NCI-H748 (cell line): ENCODE results near the gene CD48.

Experiments
- DNase-seq: peaks from one replicate; lab custom pipeline; 2025; ENCODE audit not compliant: unreplicated experiment; lab: John Stamatoyannopoulos, UW

Gene CD48, protein sequence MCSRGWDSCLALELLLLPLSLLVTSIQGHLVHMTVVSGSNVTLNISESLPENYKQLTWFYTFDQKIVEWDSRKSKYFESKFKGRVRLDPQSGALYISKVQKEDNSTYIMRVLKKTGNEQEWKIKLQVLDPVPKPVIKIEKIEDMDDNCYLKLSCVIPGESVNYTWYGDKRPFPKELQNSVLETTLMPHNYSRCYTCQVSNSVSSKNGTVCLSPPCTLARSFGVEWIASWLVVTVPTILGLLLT

DNA sequence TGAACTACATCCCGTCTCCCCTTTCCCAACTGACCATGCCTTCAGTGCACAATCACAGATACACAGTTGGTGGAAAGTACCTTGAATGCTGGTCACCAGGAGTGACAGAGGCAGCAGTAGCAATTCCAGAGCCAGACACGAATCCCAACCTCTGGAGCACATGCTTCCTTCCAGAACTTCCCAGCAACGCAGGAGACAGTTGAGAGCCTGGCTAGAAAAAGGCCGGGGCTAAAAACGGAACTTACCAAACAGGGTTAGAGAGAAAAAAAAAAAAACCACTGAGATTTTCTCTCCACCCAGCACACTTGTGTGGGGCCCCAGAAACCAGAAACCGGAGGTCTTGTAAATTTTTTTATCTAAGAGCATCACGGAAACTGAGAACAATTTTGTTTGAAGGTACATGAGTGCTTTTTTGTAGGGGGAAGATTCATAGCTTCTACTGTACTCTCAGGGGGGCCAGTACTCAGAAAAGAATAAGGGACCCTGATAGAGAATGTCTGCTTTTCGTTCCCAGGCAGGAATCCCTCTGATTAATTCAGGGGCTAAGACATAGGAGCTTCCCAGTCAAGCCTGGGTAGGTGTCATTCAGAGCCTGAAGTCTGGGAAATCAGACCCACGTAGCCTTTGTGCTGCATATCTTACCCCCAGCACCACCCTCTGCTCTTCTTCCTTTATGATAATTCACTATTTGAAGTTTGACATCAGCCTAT lies at the start of gene CD48:
TSS of gene CD48 (minus strand) at position 221 of the 710 bp plus-strand sequence. CDS start at position 162, 59 bp downstream.
- DNase-seq = no peak

DNA sequence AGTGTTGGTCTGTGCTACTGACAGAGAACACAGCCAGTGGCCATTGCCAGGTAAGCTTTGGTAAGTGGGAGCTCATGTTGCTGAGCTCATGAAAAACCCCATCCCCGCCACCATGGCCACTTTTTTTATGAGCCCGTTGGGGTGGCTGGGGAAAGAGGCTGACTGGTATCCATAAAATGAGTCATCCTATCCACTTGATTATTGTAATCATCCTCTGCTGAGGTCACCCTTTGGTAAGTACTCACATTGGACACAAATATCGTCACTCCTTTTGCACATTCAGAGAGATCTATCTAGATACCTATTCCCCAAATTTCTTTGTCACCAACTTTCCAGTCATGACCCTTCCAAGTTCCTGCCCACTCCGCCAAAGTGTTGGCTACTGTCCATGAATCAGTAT lies 49.4 kb upstream of the CD48 start:
- no peak for DNase-seq

DNA sequence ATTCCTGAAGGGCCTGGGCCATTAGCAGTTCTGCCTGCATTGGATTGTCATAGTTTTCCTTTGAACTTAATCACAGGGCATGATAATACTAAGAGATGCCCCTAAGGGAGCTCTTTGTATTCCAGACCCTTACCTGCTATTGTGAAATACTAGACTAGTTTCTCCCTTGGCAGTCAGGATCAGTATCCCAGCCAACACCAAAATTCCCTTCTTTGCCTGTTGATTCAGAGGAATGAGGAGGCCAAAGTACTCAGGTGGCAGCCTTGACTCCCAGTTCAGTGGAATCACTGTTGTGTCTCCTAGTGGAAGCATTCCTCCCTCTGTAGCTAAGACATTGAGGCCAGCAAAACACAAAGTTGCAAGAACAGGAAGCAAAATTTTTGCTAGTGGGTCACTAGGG lies 48.1 kb upstream of the CD48 start:
- DNase-seq = no peak

DNA sequence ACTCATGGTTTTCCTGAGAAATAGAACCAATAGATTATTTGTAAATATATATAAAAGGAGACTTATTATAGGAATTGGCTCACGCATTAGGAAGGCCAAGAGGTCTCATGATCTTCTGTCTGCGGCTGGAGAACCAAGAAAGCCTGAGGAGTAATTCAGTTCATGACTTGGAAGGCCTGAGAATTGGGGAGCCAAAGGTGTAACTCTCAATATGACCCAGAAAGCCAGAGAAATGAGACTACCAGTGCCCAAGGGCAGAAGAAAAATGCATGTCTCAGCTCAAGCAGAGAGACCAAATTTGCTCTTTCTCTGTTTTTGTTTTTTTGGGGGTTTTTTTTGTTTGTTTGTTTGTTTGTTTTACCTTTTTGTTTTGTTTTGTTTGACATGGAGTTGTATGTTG lies 46.9 kb upstream of the CD48 start:
- no peak for DNase-seq

DNA sequence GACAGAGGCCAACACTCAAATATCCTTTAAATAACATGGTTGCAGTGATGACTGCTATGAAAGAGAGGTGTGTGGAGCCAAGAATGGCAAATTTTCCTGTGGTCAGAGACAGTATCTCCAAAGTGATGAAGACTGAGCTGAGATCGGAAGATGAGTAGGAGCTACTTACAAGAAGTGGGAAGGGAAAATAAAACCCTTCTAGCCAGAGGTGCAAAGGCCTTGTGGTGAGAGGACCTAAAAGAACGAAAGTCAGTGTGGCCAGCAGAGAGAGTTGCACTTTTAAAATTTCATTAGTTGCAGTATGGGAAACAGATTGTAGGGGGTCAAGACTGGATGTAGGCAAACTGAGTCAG lies 45.2 kb upstream of the CD48 start:
- no peak for DNase-seq

DNA sequence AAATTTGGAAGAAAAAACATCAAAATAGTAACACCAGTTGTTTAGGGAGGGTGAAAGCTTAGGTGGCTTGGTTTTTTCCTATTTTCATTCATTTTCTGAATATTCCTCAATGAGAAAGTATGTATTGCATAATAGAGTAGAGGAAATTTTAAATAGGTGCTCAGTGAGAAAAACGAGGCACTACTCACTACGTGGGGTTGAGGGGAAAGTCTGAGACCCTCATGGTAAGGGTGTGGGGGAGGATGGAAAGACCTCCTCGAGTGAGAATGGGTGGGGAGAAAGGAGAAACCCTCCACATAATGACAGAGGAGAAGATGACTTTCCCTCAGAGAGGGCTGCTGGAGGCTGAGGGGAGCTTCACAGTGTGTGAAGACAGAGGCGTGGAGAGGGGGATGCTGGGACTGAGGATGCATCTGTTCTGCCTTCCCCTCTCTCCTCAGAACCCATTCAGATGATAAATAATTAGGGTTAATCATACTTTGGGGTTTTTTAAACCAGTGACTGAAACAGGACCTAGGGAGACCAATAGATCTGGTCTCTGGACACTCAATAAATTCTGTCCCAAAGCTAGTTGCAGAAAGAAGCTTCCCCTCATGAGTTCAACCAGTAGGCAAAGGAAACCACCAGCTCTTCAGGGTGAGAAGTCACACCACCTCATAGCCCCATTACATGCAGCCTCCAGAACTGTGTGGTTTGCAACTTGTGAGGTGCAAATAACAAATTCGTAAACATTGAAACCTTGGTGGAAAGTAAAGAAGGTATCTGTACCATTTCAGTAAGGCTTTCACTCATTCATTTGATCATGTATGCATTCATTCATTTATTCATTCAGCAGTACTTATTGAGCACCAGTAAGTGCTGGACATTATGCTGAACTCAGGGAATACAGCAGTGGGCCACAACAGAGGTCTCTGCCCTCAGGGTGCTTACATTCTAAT lies 44.6 kb upstream of the CD48 start:
- DNase-seq = no peak

DNA sequence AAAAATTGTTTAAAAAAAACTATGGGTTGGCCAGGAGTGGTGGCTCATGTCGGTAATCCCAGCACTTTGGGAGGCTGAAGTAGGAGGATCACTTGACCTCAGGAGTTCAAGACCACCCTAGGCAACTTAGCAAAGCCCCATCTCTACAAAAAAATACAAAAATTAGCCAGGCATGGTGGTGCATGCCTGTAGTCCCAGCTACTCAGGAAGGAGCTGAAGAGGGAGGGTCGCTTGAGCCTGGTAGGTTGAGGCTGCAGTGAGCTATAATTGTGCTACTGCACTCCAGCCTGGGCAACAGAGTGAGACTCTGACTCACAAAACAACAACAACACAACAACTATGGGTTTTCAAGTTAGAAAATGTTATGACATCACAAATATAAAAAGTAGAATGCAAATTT lies 43.8 kb upstream of the CD48 start:
- DNase-seq = no peak

DNA sequence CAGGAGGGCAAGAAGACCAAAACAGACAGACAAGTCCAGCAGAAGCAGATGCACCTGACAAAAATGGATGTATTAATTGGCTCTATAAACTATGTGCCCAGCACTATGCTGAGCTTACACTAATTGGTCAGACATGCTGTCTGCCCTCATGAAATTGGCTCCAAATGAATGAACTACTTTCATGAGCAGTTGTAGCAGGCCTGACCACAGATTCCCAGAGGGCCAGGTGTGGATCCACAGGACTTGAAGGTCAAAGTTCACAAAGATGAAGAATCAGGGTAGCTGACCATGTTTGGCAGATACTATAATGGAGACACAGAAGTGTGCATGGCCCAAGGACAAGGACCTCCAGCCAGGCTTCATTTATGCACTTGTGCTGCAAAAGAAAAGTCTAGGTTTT lies 42.0 kb upstream of the CD48 start:
- no peak for DNase-seq

DNA sequence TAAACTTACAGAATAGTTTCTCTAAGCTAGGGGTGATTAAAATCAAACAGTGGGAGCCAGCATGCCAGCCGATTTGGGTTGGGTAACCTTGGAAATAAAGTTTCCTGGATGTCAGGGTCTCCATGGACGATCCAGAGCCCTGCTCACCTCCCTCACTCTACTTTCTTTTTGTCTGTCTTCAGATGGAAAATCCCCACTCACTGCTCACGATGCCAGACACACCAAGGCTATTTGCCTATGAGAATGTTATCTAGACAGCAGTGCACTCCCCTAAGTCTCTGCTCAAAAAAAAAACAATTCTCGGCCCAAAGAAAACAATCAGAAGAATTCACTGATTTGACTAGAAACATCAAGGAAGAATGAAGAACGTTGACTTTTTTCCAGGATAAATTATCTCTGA lies 41.3 kb upstream of the CD48 start:
- no peak for DNase-seq

DNA sequence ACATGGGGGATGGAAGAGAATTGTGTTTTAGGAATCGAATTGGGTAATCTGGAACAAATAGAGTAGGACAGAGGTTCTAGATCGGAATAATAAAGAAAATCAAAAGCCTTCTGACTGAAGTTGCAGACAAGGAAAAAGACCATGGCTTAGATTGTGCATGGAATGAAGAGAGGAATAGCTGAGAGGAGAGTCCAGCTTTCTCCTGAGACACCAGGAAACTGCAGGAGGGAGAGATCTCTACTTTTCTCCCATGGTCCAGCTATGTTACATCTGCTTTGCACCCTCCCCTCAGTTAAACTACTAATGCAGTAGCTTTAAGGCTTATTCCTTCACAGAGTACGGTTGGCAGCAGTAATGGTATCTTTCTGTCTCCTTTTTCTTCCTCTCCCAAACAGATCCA lies 40.8 kb upstream of the CD48 start:
- no peak for DNase-seq

DNA sequence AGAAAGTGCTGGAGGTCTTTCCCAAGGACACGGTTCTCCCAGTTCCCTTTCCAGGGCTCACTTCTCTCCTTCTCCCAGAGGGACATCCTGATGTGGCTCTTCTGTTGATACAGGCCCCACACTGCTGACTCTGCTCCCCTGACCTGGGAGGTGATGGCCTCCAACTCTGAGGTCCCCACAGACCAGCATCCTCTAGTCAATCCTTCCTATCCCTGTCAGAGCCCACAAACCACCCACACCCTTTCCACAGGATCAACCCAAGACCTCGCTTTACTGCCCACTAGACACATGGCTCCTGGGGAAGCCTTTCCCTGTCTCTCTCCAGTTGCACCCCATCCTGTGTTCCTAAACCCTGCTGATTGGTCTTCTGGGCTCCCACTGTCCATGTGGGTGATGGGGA lies 39.0 kb upstream of the CD48 start:
- no peak for DNase-seq

DNA sequence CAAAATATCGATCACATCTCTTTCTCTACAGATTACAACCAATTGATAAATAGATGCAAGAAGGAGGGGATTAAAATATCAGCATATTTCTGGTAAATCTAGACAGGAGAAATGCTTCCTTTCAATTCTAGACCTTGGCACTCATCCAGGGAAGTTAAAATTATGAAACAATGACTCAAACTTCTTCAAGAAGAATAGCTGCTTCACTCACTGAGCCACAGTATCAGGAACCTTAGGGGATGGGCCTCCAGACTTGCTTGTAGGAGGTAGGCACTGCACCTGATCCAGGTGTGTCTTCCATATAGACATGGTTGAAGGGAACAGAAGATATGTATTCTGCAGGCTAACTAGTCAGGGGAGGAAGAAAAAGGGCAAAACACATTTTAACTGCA lies 37.3 kb upstream of the CD48 start:
- no peak for DNase-seq

DNA sequence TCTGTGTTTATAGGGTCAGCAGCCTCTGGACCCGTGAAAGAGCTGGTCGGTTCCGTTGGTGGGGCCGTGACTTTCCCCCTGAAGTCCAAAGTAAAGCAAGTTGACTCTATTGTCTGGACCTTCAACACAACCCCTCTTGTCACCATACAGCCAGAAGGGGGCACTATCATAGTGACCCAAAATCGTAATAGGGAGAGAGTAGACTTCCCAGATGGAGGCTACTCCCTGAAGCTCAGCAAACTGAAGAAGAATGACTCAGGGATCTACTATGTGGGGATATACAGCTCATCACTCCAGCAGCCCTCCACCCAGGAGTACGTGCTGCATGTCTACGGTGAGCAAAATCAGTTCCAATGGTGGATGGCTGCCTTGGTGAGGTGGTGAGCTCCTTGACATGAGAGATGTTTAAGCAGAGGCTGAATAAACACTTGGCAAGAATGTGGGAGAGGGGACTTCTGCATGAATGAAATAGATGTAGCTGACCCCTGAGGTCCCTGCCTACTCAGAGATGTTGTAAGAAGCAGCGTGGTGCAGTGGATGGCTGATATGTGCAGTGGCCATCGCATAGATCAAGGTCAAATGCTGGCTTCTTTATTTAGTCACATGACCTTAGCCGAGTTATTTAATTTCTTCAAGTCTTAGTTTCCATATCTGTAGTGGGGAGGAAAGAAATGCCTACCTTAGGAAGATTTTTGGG lies 36.7 kb upstream of the CD48 start:
- no peak for DNase-seq

DNA sequence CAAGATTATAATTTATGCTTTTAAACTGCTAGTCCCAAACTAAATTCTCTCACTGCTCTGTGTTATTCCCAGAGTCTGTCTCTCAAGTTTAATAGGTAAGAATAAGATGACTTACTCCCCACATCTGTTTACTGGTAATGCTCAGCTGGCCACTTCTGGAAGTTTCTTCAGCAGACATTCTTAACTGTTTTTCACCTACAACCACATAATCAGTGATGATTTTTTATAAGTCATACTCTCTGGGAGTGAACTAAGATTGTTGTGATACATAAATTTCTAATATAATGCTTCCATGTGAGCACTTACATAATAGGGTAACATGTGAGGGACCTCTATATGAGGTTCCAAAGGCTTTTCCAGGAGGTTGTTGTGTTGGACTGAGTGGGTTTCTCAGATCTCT lies 36.1 kb upstream of the CD48 start:
- no peak for DNase-seq

DNA sequence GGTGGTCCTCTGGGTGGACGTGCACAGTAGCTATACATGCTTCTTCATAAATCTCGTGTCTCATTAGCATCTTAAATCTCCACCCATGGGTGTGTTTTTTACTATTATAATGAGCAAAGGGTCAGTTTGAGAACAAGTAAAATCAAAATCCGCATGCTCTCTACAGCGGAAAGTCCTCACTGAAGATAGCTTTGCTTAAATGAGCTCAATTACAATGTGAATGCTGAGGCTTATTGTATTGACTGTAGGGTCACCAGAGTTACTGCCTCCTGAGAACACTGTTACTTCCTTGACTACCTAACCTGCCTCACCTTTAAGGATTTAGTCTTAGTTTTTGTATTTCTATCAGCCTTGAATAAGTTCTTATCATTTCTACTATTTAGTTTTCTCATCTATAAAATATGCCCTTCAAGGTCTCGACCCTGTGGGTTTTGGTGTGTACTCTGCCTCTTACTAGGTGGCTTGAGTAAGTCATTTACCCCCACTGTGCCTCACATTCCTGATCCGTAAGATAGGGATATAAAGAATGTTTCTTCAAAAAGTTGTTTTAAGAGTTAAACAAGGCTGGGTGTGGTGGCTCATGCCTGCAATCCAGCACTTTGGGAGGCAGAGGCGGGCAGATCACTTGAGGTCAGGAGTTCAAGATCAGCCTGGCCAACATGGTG lies 35.3 kb upstream of the CD48 start:
- no peak for DNase-seq

DNA sequence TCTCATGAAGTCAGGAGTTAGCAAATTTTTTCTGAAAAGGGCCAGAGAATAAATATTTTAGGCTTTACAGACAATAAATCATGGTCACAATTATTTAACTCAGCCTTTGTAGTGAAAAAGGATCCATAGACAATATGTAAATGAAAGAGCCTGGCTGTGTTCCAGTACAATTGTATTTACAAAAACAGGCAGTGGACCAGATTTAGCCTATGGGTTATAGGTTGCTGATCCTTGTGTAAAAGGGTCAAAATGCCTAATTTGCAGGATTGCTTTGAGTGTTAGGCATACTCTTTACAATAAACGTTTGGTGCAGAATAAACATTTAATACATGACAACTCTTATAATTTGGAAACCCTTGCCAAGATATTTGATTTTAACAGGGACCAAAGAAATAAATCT lies 33.9 kb upstream of the CD48 start:
- no peak for DNase-seq

DNA sequence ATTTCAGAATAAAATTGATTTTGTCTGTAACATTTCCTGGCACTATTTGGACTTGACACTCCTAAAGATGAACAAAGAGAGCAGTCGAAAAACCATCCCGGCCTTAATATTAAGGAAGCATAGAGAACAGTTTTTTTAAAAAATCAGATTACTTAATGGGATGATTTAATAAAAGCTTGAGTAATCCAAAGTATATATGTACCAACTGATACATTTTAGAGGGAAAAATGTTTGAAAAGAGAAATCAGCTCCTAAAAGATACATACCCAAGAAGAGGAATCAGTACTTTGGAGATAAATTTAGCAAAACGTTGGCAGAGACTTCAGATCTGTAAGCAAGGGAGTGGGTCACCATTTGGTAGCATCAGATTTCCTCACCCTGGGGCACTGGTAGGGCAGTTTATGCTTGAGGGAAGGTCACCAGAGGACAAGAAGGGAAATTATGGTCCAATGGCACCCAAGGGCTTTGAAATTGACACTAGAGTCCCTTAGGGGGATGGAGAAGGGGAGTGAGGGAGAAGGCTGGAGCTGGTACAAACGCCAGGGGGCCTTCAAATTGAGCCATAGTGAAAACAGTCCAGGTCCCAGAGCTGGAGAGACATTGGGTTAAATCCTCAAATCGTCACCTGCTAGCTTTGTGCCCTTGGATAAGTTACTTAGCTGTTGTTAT lies 33.4 kb upstream of the CD48 start:
- no peak for DNase-seq

DNA sequence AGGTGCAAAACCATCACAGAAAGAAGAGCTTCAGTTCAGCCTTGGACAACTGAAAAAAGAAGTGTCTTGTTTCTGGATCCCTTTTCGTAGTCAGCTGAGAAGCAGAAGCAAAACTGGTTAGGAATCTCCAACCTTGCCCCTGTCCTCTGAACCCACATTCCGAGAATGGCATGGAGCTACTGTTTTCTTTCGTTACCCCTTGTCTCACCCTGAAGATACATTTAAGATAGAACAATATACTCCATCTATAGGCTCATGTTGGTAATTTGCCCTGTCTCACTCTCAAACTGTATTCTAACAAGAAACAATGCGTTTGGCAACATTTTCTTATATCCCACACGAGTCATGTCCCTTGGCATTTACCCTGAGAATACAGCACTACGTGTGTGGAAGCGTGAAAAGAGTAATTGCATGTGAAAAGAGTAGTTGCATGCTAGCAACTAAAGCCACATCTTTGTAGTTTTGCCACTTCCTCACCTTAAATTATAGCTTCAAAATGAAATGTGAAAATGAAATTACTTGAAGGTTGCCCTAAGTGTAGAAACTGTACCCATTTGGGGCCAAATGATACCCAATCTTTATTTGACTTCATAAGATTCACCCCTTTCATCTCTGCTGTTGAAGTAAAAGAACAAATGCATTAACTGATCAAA lies 32.7 kb upstream of the CD48 start:
- DNase-seq = no peak

DNA sequence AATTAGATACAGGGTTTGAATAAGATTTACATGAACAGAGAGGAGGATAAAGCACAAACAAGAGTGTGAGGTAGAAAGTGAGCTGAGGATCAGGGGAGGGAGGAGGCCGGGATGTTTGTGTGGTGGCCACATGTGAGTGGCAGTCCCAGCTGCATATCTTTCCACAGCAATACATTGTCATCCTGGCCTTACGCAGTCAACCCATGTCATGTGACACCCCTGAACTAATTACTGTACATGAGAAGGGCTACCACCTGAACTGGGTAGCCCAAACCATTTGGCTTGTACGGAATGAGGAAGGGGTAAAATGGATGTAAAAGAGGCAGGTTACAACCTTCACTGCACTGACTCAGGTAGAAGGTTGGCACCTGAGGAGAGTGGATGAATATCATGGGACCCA lies 31.6 kb upstream of the CD48 start:
- DNase-seq = no peak
